Measurements from ENCODE around the gene FOXF2. TPM values are rescaled to one million over a fixed set of nuclear protein-coding genes. Genes with fewer than 3 reads are reported as not detected.

FOXF2 gene
- total and polyA plus RNA-seq, 10 of the 15 experiments (the other 5 are each of a cell fraction or from before 2014, with no cell fraction given), result not detected

GRCh38 chr6:1442929-1443328, 53.6 kb downstream of the FOXF2 start:
- WGBS (ENCODE audit: insufficient coverage, insufficient replicate concordance, low lambda C conversion rate, missing lambda C conversion rate), result 9% methylated on average over 4 of the region's 4 CpGs
- CTCF ChIA-PET, result no interaction called here
- peaks cover 2% of the 10 kb centered on the region; the same call in 1 of the 3 replicates for H3K9me3 ChIP-seq (replicated peaks; ENCODE audit: control insufficient read depth, insufficient read depth, low read length)
- no peak for TF ChIP-seq POLR2AphosphoS5 (IDR thresholded peaks at IDR 0.05; ENCODE audit: low read length)
- no peak for TF ChIP-seq TCF7 (IDR thresholded peaks at IDR 0.05; ENCODE audit: borderline replicate concordance)
- TF ChIP-seq PRDM15 (CRISPR knock-in tag; IDR thresholded peaks at IDR 0.05), result no peak
- no peak for TF ChIP-seq YY1 (IDR thresholded peaks at IDR 0.05; ENCODE audit: low read depth, low read length)
- no peak for TF ChIP-seq CBX5 (IDR thresholded peaks at IDR 0.05; ENCODE audit: low read depth)
- TF ChIP-seq SIN3A (IDR thresholded peaks at IDR 0.05; ENCODE audit: low read depth, low read length), result no peak
- TF ChIP-seq STAT1 (conservative IDR thresholded peaks at IDR 0.05), result no peak
- no peak for TF ChIP-seq ZNF687 (IDR thresholded peaks at IDR 0.05)
- TF ChIP-seq POU2F2 (IDR thresholded peaks at IDR 0.05; ENCODE audit: borderline replicate concordance, low read depth, low read length), result no peak
- TF ChIP-seq HDGF (IDR thresholded peaks at IDR 0.05), result no peak
- TF ChIP-seq MEF2B (IDR thresholded peaks at IDR 0.05; ENCODE audit: partially characterized antibody, poor library complexity, severe bottlenecking), result no peak
- no peak for TF ChIP-seq TAF1 (IDR thresholded peaks at IDR 0.05; ENCODE audit: borderline replicate concordance, low read depth, low read length)
- TF ChIP-seq IRF3 (IDR thresholded peaks at IDR 0.05), result no peak

More at GRCh38 chr6:1442929-1443328, 53.6 kb downstream of the FOXF2 start:
- Histone ChIP-seq H3K4me1 (ENCODE audit: control insufficient read depth, insufficient read depth, low read length) (no peaks in the 10 kb centered on the region), H3K79me2 (ENCODE audit: control insufficient read depth, insufficient read depth, low read length) (no peaks in the 10 kb centered on the region), H3K36me3 (ENCODE audit: control insufficient read depth in 2 of 2, insufficient read depth in 2 of 2, low read length in 1 of 2) (no peaks in the 10 kb centered on the region), H3K27ac (ENCODE audit: control insufficient read depth, insufficient read depth) (no peak overlapping the region), H3K9ac (ENCODE audit: control insufficient read depth, insufficient read depth, low read length) (no peak overlapping the region), H3K4me3 (no peak overlapping the region), H4K20me1 (ENCODE audit: control insufficient read depth, insufficient read depth) (no peaks in the 10 kb centered on the region), H2AFZ (ENCODE audit: control insufficient read depth, low read depth, low read length) (no peak overlapping the region), H3K4me2 (ENCODE audit: control insufficient read depth, insufficient read depth) (no peak overlapping the region), H3K27me3 (replicated peaks in 1 of 2; ENCODE audit: control insufficient read depth in 2 of 2, insufficient read depth in 2 of 2, low read length in 1 of 2) (peaks cover 0 to 3% of the 10 kb centered on the region in 2 experiments; a peak in 2 of 4 replicates)
- intact Hi-C loops (cut with micrococcal nuclease; ENCODE audit: unreplicated experiment) (no loop called here), in situ Hi-C loops (cut with MboI) (no loop called here)
- no TSS peak for BruUV-seq (replicated peaks)
- RAD21 ChIA-PET (ENCODE audit: unreplicated experiment), result no interaction called here
- POLR2A ChIA-PET, result no interaction called here
- ATAC-seq, result no peak
- DNase-seq (ENCODE audit: low read depth, low spot score), result no peak
- FAIRE-seq, result no peak
- SMC1A ChIA-PET (ENCODE audit: uncharacterized antibody, unreplicated experiment), result no interaction called here
